OCI-LY1 (cell line): ENCODE results near the gene LRRC4B.

Source experiments
- H2AFZ ChIP-seq: fragments of 200-600 bp; sonication (generic), shearing (Covaris generic); 2 replicates; pipeline ENCODE4 v1.6.0; 2014; ENCODE audit warnings: antibody characterized with exemption, mild to moderate bottlenecking, low read length
- H3F3A ChIP-seq: fragments of 200-600 bp; sonication (generic), shearing (Covaris generic); 2 replicates; pipeline ENCODE4 v1.6.0; 2014; ENCODE audit warnings: mild to moderate bottlenecking, antibody characterized with exemption, low read length, moderate library complexity; ENCODE audit not compliant: insufficient read depth
- H3K27ac ChIP-seq: fragments of 200-600 bp; sonication (generic); 2 replicates; pipeline ENCODE4 v1.5.1; 2014; ENCODE audit warnings: low read length, mixed run types, mild to moderate bottlenecking, low read depth; ENCODE audit not compliant: poor library complexity, severe bottlenecking
- H3K27me3 ChIP-seq: fragments of 200-600 bp; sonication (generic); 2 replicates; pipeline ENCODE4 v1.6.0; 2014; ENCODE audit warnings: antibody characterized with exemption, mild to moderate bottlenecking, low read length, moderate library complexity; ENCODE audit not compliant: insufficient read depth
- H3K36me3 ChIP-seq: fragments of 200-600 bp; sonication (generic); 2 replicates; pipeline ENCODE4 v1.6.1; 2014; ENCODE audit warnings: mild to moderate bottlenecking, antibody characterized with exemption, low read length, moderate library complexity, mixed read lengths; ENCODE audit not compliant: insufficient read depth
- H3K4me1 ChIP-seq: fragments of 200-600 bp; sonication (generic); 2 replicates; pipeline ENCODE4 v1.5.1; 2014; ENCODE audit warnings: mild to moderate bottlenecking, low read length, moderate library complexity; ENCODE audit not compliant: insufficient read depth, severe bottlenecking
- H3K4me2 ChIP-seq: fragments of 200-600 bp; sonication (generic), shearing (Covaris generic); 2 replicates; pipeline ENCODE4 v1.6.1; 2014; ENCODE audit warnings: low read length
- H3K4me3 ChIP-seq: fragments of 200-600 bp; sonication (generic); 2 replicates; pipeline ENCODE4 v1.5.1; 2014; ENCODE audit warnings: low read length, low read depth, mild to moderate bottlenecking, mixed read lengths; ENCODE audit not compliant: poor library complexity, severe bottlenecking
- H3K79me2 ChIP-seq: fragments of 200-600 bp; shearing (Covaris generic); 2 replicates; pipeline ENCODE4 v1.6.1; 2016; ENCODE audit warnings: mixed run types, low read length, mixed read lengths; ENCODE audit not compliant: insufficient read depth
- H3K9ac ChIP-seq: fragments of 200-600 bp; sonication (generic), shearing (Covaris generic); 2 replicates; pipeline ENCODE4 v1.6.1; 2014; ENCODE audit warnings: mild to moderate bottlenecking, low read length, mixed read lengths
- H3K9me2 ChIP-seq: fragments of 200-600 bp; sonication (generic), shearing (Covaris generic); 2 replicates; pipeline ENCODE4 v1.6.1; 2014; ENCODE audit warnings: low read depth, mild to moderate bottlenecking, low read length, mixed read lengths
- H3K9me3 ChIP-seq: fragments of 200-600 bp; shearing (Covaris generic); 2 replicates; pipeline ENCODE4 v1.6.1; 2014; ENCODE audit warnings: low read length, mixed read lengths
- H4K20me1 ChIP-seq: fragments of 200-600 bp; sonication (generic), shearing (Covaris generic); 2 replicates; pipeline ENCODE4 v1.6.0; 2016; ENCODE audit warnings: mild to moderate bottlenecking, low read length; ENCODE audit not compliant: insufficient read depth
- EZH2 ChIP-seq: fragments of 200-600 bp; sonication (generic), shearing (Covaris generic); IDR thresholded peaks from 2 replicates; pipeline ENCODE4 v1.8.0; 2017; ENCODE audit warnings: borderline replicate concordance, mixed run types, mild to moderate bottlenecking, antibody characterized with exemption, low read length, moderate library complexity, mixed read lengths
- TF ChIP-seq, protein P1 (sequence below): fragments of 200-600 bp; sonication (generic), shearing (Covaris generic); IDR thresholded peaks from 2 replicates; pipeline ENCODE4 v1.5.1; 2017; ENCODE audit warnings: mild to moderate bottlenecking, antibody characterized with exemption, low read length, moderate library complexity, mixed read lengths

The LRRC4B gene

DNA sequence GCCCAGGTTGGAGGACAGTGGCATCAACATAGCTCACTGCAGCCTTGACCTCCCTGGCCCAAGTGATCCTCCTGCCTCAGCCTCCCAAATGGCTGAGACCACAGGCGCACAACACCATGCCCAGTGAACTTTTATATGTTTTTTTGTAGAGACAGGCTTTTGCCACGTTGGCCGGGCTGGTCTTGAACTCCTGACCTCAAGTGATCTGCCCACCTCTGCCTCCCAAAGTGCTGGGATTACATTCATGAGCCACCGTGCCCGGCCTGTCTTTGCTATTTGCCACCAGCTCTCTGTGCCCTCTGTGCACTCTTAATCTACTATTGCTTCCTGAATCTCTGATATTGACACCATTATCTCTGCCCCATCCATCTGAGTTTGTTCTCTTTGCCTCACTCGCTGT, 34.3 kb upstream of the LRRC4B start:
- Histone ChIP-seq H3K9ac (no peak overlapping the region), H2AFZ (no peak overlapping the region), H3K9me3 (no peaks in the 10 kb centered on the region), H3K4me1 (no peaks in the 10 kb centered on the region), H3F3A (no peaks in the 10 kb centered on the region), H3K27me3 (0 out of 2 replicates have a peak, but pooled peaks cover 3% of the 10 kb centered on the region), H3K27ac (no peak overlapping the region), H3K79me2 (no peaks in the 10 kb centered on the region), H3K4me2 (no peak overlapping the region), H4K20me1 (no peaks in the 10 kb centered on the region), H3K4me3 (no peak overlapping the region), H3K36me3 (no peaks in the 10 kb centered on the region), H3K9me2 (no peaks in the 10 kb centered on the region)
- TF ChIP-seq, protein P1, sequence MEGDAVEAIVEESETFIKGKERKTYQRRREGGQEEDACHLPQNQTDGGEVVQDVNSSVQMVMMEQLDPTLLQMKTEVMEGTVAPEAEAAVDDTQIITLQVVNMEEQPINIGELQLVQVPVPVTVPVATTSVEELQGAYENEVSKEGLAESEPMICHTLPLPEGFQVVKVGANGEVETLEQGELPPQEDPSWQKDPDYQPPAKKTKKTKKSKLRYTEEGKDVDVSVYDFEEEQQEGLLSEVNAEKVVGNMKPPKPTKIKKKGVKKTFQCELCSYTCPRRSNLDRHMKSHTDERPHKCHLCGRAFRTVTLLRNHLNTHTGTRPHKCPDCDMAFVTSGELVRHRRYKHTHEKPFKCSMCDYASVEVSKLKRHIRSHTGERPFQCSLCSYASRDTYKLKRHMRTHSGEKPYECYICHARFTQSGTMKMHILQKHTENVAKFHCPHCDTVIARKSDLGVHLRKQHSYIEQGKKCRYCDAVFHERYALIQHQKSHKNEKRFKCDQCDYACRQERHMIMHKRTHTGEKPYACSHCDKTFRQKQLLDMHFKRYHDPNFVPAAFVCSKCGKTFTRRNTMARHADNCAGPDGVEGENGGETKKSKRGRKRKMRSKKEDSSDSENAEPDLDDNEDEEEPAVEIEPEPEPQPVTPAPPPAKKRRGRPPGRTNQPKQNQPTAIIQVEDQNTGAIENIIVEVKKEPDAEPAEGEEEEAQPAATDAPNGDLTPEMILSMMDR: no peak
- no peak for TF ChIP-seq EZH2

DNA sequence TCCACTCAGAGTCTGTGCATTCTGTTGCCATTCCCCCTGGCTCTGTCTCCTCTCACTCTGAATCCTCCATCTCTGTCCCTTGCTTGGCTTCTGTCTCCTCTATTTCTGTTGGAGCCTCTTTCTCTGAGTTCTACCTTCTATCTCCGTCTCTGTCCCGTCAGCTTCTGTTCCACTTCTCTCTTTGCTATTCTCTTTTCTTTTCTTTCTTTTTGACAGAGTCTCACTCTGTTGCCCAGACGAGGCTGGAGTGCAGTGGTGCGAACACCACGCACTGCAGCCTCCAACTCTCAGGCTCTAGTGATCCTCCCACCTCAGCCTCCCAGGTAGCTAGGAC, 33.8 kb upstream of the LRRC4B start:
- no peaks in the 10 kb centered on the region for H3K79me2 ChIP-seq
- no peak for TF ChIP-seq EZH2
- TF ChIP-seq, protein P1: no peak
- no peak overlapping the region for H3K4me3 ChIP-seq

DNA sequence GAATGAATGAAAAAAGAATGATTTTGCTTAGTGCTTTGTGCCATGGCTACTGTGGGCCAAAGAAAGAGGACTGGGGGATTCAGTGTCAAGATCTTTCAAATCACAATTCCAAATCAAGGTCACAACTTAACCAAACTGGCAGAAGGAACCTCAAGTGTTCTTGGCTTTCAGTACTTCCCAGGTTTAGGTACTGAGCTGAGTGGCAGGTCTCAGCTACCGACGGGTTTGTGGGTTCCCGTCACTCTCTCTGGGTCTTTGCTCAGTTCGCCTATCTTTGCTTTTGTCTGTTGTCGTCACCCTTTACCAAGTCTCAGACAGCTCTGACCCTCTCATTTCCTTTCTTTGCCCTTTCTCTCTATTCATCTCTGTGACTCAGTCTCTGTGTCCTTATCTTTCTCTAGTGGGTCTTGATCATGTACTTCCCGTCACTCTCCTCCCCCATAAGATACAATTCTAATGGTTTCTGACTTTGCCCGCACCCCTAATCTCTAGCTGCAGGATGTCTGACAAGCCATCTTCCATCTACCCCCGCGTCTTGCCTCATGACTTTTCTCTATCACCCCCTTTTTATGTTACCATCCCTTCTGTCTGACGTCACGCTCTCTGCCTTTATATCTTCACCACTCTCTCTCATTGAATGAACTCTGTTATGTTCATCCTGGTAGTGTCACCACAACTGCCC, 33.3 kb upstream of the LRRC4B start:
- Histone ChIP-seq H3K9me2 (no peaks in the 10 kb centered on the region), H2AFZ (no peak overlapping the region), H3K4me1 (no peaks in the 10 kb centered on the region), H3K9me3 (no peaks in the 10 kb centered on the region), H3K79me2 (no peaks in the 10 kb centered on the region), H3K4me2 (no peak overlapping the region), H3K27ac (no peak overlapping the region), H3F3A (no peaks in the 10 kb centered on the region), H4K20me1 (no peaks in the 10 kb centered on the region), H3K4me3 (no peak overlapping the region), H3K27me3 (0 out of 2 replicates have a peak, but pooled peaks cover 3% of the 10 kb centered on the region), H3K9ac (no peak overlapping the region), H3K36me3 (no peaks in the 10 kb centered on the region)
- TF ChIP-seq EZH2: no peak
- TF ChIP-seq, protein P1: no peak

More for the DNA sequence above, 33.8 kb upstream of the LRRC4B start:
- no peak overlapping the region for H3K4me2 ChIP-seq
- no peaks in the 10 kb centered on the region for H3K4me1 ChIP-seq
- H4K20me1 ChIP-seq: no peaks in the 10 kb centered on the region
- H3K27me3 ChIP-seq: 0 out of 2 replicates have a peak, but pooled peaks cover 3% of the 10 kb centered on the region
- H3K36me3 ChIP-seq: no peaks in the 10 kb centered on the region
- no peaks in the 10 kb centered on the region for H3F3A ChIP-seq
- H2AFZ ChIP-seq: no peak overlapping the region
- no peaks in the 10 kb centered on the region for H3K9me2 ChIP-seq
- H3K27ac ChIP-seq: no peak overlapping the region
- no peaks in the 10 kb centered on the region for H3K9me3 ChIP-seq
- no peak overlapping the region for H3K9ac ChIP-seq
